GM12864 (cell line): ENCODE data around the gene PEAK1.

Experiments
- DNase-seq: peaks from one replicate; pipeline ENCODE4 v3.0.0-alpha.2; 2011; ENCODE audit warnings: low read depth
- H3K4me3 ChIP-seq: 2 replicates; pipeline ENCODE4 v1.5.1; 2011; ENCODE audit warnings: mild to moderate bottlenecking, low read depth, low read length, control low read depth
- CTCF ChIP-seq: IDR thresholded peaks from 2 replicates; pipeline ENCODE4 v1.5.1; 2011; ENCODE audit warnings: low read depth, mild to moderate bottlenecking, moderate library complexity, low read length, control low read depth, inconsistent platforms; ENCODE audit errors: missing control alignments

Gene PEAK1

GRCh38 chr15:77440378-77440999 is 20.6 kb upstream of the PEAK1 start:
- no peak for TF ChIP-seq CTCF
- DNase-seq: no peak

GRCh38 chr15:77437264-77437663 is 17.4 kb upstream of the PEAK1 start:
- TF ChIP-seq CTCF: no peak
- no peak for DNase-seq
- H3K4me3 ChIP-seq: no peak overlapping the region

More at GRCh38 chr15:77440378-77440999, 20.6 kb upstream of the PEAK1 start:
- H3K4me3 ChIP-seq: no peak overlapping the region

GRCh38 chr15:77436822-77437221 is 16.9 kb upstream of the PEAK1 start:
- no peak overlapping the region for H3K4me3 ChIP-seq
- DNase-seq: no peak
- no peak for TF ChIP-seq CTCF

GRCh38 chr15:77430652-77431051 is 10.7 kb upstream of the PEAK1 start:
- no peak for TF ChIP-seq CTCF
- DNase-seq: no peak
- no peak overlapping the region for H3K4me3 ChIP-seq

GRCh38 chr15:77430213-77430612 is 10.3 kb upstream of the PEAK1 start:
- TF ChIP-seq CTCF: no peak
- no peak for DNase-seq
- H3K4me3 ChIP-seq: no peak overlapping the region

- DNase-seq: no peak
- TF ChIP-seq CTCF: no peak
- H3K4me3 ChIP-seq: no peak overlapping the region
These were observed 7.0 kb upstream of the PEAK1 start for GRCh38 chr15:77426871-77427270.

GRCh38 chr15:77426377-77426776 is 6.5 kb upstream of the PEAK1 start:
- no peak overlapping the region for H3K4me3 ChIP-seq
- no peak for TF ChIP-seq CTCF
- no peak for DNase-seq
